ENCODE data around the gene FCRL5.
"Not testable (repeated sequence)": the region's sequence is repeated elsewhere in the genome, so short reads cannot be mapped to it uniquely, and the experiment has no call there.

The FCRL5 gene

DNA sequence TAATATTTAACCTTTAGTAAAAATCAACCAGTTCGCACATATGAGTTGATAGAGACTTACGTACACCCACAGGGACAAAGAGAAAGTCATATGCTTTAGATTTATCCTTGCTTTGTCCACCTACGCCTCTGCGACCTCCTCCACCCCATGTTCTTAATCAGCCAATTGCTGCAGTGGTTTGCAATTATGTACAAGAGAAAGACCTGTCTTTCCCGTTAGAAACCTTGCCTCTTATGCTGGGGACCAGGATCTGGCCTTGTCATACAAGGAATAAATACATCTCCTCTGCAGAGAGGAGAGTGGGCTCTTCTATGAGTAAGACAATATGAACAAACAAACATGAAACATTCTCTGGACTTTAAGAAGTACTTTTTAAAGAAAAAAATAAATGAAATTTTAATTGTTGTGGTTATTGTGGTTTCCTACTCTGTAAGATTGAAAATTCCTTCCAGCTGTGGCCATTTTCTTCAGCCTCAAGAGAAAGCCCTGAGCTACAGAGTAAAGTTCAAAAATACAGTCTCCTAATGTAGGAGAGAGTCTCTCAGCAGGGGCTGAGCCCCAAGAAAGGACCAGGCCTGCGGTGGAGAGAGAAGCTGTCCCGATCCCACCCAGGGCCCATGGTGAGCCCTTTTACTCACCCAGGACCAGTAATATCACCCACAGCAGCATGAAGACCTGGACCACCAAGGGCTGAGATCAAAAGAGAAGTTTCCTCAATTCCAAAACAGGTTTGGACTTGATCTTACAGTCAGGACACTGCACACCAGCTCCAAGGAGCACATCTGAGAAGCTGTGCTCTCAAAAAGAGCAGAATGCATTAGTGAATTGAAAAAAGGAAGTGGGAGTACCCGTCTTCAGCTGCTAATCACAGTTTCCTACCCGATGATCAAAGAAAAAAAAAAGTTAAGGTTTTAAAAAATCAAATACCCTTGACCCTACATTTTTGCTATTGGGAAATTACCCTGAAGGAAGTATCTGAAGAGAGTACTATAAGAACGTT lies at the start of gene FCRL5:
FCRL5 (minus strand) TSS at position 822 of the 1,000 bp plus-strand sequence; CDS start at position 669, 153 bp downstream.
- DNase-seq (ENCODE audit: extremely low read depth in 1 of 2, low read depth in 1 of 2) = no peak

DNA sequence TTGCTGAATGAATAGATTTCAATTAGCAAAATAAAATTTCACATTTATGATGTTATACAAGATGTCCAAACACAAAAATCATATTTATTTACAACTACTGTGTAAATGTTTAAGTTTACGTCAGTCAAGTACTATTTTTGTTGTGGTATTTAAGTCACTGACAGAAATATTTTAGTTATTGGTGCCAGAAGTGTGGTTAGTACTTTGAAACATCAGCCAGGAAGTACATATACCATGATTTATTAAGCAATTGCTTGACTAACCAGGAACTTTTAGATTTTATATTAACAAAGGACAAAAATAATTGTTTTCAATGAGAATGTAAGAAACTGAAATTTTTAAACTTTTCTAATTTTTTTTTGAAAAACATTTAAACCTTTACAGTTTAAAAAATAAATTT lies 47.9 kb upstream of the FCRL5 start:
- DNase-seq (ENCODE audit: extremely low read depth in 1 of 2, low read depth in 1 of 2) = no peak

DNA sequence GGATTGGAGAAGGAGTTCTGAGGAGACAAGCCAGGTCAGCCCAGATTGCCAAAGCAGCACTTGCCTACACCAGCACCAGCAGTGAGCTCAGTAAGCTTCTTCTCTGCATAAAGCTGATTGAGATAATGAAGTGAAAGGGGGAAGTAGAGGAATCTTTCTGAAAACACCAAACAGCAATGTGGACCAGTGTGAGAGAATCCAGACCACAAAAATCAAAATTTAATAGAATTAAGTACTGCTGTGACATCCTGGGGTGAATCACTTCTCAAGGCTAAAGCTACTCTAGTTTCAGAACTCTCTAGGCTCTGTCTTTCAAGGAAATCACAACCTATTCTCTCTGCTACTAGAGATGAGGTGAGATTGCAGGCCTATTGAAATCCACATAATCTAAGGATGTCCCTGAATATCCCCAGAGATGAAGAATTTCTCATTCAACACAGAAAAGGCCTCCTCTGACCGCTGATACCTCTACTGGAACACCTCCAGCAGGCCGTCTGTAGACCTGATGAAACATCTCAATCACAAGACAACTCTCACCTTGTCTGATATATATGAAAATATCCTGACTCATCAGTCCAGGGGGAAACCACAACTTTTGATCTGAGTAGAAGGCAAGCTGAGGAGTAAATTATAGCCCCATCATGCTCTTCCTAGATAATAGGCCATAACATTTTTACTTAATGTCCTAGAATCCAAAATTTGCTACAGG lies 45.8 kb upstream of the FCRL5 start, which contains the start of gene FCRL4:
FCRL4 (minus strand) TSS at position 127 of the 709 bp plus-strand sequence. CDS start 141 bp downstream, outside the sequence.
- DNase-seq (ENCODE audit: extremely low read depth in 1 of 2, low read depth in 1 of 2) = no peak

DNA sequence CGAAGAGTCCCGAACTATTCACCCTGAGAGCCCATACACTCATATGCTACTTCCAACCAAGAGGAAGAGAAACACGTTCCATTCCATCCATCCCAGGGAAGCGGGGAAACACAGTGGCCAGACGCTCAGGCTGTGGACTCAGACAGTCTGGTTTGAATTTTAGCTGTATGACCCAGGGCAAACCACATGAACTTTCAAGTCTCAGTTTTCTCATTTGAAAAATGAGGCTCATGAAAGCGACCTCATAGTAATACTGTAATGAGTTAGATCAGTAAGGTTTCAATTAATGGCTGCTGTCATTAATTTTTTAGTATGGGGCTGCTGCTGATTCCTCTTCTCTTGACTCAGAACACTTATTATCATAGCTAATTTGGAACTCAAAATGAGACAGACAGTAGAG lies 44.1 kb upstream of the FCRL5 start:
- DNase-seq (ENCODE audit: extremely low read depth in 1 of 2, low read depth in 1 of 2) = no peak

DNA sequence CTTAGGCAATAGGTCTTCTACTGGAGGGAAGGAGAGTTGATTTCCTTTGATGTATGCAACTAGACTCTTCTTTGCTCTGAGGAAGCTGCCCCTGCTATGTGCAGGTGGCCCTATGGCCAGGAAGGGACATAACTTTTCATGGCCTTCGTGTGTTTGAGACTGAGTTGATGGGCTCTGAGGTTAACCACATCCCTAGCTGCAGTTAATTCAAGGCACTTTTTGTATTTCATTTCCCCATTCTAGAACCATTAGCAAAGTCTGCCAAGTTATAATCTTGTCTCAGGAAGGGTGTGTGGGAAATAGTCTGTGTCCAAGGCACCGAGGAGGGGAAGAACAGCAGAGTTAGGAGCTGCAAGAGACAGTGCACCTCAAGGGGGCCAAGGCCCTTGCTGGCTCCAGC lies 43.0 kb upstream of the FCRL5 start:
- DNase-seq (ENCODE audit: extremely low read depth in 1 of 2, low read depth in 1 of 2) = no peak

DNA sequence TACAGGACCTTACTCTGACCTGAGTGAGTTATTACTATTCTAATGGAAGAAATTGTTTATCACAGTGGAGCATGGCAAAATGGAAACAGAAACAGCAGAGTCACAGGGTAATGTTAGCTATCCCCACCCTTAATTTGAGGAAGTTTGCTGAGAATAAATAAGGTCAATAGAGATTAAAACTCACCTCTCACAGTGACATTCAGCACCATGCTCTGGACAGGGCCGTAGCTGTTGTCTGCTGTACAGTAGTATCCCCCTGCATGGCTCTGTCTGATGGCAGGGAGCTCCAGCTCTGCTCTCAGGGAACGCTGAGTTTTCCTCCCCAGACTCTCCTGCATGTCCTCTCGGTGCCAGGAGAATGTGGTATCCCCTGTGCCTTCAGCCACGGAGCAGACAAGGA lies 33.7 kb upstream of the FCRL5 start:
- no peak for DNase-seq (ENCODE audit: extremely low read depth in 1 of 2, low read depth in 1 of 2)

DNA sequence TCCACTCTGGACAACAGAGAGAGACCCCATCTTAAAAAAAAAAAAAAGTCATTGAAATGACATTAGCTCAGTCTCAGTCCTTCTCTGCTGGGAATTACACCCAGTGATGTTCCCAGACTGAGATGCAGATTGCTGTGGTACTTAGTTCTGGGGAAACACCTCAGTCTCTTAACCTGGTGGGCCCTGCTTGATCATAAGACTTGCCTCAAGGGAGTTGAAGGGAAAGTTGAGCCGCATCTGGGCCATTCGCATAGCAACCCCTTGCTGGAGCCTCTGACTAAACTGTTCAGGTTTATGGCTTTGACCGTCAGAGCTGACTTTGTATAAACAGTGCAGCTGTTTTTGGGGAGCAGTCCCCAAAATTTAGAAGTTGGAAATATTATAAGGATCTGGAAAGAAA lies 32.2 kb upstream of the FCRL5 start:
- DNase-seq (ENCODE audit: extremely low read depth in 1 of 2, low read depth in 1 of 2) = no peak

DNA sequence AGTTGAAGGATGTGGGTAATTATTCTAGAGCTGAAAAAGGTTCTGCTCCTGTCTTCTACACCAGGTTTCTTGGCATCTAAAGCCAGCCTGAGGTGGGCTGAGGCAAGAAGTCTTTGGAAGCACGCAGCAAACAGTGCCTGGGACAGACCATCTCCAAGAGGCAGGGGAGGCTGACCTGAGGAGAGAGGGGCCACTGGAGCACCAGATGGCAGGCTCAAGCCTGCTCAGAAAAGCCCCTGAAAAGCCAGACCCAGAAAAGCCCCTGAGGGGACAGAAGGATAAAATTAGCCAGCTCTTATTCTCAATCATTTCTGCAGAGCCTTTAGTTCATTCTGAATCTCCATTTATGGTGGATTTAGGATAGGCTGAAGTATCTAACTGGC lies 28.5 kb upstream of the FCRL5 start:
- no peak for DNase-seq (ENCODE audit: extremely low read depth in 1 of 2, low read depth in 1 of 2)

DNA sequence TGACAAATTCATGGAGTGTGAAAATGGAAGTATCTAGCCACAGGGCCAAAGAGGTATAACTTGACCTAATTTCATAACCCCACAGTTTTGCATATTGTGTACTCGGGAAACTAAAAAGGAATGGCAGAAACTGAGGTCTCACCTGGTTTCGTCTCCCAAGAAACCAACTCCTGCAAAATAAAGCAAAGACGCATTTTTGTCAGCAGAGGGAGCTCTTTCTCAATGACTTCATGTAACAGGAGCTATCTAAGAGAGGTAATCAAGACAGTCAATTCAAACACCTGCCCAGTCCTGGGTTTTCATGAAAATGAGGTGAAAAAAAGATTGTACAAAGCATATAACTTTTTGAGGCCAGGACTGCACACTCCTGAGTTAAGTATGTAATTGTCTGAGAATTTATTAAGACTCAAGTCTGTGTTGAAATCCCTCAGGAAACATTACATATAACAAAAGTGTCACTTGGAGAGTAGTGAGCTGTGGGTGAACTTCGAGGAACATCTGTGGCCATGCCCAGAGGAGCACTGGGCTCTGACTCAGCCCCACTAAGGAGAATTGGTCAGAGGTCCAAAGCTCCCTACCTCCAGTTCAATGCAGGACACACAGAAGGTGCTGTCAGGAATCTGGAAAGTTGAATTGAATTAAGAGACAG lies 28.0 kb upstream of the FCRL5 start:
- DNase-seq (ENCODE audit: extremely low read depth in 1 of 2, low read depth in 1 of 2) = no peak

DNA sequence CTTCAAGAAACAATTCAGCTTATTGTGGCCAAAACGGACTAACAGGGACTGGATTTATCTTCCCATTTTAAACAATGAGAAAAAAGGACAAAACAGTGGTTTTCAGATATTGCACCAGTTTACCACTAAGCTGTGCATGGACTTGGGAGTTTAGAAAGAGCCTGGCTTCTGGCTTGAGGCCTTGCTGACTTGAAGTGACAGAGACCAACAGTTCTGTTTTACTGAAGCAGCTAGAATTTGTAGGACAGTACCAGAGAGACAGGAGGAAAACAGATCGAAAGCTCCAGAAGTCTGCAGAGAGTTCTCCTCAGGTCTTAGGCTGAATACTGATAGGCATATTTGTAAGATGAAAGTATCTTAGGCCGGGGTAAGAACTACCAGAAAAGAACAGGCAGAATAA lies 25.1 kb upstream of the FCRL5 start:
- DNase-seq (ENCODE audit: extremely low read depth in 1 of 2, low read depth in 1 of 2) = no peak

DNA sequence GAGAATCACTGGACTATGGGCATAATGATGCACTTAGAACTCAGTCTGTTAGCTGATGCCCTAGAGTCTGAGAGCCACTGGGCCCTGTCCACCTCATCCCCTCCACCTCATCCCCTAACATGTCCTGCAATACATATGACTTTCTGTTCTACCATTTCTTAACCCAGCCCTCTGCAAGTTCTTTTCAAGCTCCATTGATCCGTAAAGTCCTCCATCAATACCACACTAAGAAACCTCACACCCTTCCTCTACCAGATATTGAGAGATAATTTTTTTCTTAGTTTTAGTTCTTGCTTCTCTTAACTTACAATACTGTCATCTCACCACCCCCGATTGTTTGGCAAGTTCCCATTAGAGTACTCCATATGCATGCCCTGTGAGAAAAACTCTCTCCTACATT lies 23.4 kb upstream of the FCRL5 start:
- DNase-seq (ENCODE audit: extremely low read depth in 1 of 2, low read depth in 1 of 2) = no peak

DNA sequence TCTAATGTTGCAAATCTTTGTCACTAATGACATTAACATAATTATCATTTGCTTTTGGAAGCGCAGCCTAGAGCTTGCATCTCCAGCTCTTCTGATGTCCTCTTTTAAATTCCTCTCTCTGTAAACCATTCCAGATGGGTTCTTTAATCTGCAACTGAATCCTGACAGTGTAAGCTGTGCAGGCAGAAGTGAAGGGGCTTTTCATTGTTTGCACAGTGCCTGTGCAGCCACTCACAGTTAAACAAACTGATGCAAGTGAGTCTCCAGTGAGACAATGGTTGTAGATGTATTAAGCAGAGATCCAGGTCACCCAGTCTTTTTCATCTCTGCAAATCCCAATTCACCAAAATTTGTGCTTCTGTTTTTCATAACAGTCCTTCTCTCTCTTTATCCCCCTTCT lies 22.5 kb upstream of the FCRL5 start:
- DNase-seq (ENCODE audit: extremely low read depth in 1 of 2, low read depth in 1 of 2) = no peak

DNA sequence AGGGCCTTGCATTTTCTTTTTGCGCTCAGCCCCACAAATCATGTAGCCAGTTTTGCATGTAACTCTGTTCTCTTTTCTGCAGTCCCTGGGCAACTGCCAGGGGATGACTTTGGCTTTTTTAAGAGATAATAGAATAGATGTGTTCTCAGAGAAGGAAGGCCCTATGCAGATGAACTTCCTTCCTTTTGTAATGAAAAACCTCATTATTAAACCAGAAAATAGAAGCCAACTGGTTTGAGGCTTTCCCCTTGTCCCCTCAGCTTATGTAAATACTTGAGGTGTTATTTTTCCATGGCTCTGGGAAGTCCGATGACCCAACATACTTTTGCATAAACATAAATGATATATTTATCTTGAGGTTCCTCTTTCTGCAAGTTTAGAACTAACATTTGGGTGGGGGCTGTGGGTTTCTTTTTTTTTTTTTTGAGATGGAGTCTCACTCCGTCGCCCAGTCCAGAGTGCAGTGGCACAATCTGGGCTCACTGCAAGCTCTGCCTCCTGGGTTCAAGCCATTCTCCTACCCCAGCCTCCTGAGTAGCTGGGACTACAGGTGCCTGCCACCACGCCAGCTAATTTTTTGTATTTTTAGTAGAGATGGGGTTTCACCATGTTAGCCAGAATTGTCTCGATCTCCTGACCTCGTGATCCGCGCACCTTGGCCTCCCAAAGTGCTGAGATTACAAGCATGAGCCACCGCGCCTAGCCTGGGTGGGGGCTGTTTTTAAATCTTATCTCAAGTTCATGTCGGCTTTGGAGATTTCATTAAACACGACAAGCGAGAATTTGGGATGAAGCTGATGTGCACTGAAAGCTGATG lies 14.4 kb upstream of the FCRL5 start:
- DNase-seq (ENCODE audit: extremely low read depth in 1 of 2, low read depth in 1 of 2) = no peak

DNA sequence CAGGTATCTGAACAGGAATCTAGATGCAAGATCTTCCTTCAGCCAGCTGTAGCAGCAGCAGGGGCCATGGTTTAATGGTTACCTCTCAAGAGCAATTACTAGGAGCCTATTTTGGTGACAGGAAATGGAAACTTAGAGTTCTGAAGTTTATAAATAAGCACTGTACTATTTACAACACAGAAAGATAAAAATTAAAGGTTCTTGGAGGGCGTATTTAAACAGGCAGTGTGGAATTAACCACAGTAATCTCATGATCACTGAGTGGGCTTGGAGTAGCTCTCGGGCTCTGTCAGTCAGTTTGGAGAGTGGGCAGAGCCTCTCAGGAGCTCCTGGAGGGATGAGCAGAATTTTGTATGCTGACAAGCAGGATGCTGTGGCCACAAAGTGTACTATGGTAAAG lies 10.2 kb upstream of the FCRL5 start:
- DNase-seq (ENCODE audit: extremely low read depth in 1 of 2, low read depth in 1 of 2) = no peak

DNA sequence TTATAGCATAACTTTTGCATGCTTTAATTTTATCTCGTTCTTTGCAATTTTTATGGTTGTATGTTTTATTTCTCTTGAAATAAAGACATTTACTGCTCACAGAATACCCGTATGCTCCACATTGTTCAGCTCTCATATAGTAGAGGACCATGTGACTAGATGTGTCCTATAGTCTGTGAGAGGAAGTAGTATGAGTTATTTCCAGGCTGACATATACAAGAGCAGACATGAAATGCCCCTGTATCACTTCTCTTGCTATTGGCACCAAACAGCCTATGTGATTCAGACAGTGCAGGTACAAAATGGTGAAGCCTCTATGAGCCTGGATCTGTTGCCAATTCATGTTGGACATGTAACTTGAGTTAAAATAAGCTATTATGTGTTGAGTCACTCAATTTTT lies 5.8 kb upstream of the FCRL5 start:
- no peak for DNase-seq (ENCODE audit: extremely low read depth in 1 of 2, low read depth in 1 of 2)

DNA sequence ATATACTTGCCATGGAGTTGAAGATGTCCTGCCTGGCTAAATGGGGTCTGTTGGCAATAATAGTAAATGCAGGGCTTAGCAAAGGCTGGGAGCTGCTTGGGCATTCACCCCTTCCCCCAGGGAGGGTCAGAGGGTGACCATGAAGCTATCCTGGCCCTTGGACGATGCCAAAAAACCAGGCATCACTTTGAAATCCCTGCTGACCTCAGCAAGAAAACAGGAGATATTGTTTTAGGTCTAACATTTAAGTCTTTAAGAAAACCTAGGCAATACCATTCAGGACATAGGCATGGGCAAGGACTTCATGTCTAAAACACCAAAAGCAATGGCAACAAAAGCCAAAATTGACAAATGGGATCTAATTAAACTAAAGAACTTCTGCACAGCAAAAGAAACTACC lies 4.2 kb downstream of the FCRL5 start:
- not testable (repeated sequence) for DNase-seq (ENCODE audit: extremely low read depth in 1 of 2, low read depth in 1 of 2)

DNA sequence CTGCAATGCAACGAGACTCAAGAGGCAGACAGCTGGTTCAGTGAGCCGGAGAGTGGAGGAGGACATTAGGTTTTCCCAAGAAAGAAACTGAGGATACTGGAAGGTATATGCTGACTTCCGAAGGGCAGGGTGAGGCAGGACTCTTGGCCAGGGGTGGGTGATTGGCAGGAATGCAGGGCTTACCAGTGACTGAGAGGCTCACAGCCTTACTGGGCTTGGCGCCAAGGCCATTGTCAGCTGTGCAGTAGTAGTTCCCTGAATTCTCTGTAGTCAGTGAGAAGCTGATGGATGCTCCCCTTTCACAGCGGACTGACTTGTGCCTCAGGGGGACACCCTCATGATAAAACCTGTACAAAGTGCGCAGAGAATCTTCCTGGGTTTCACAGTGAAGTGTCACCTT lies 9.6 kb downstream of the FCRL5 start:
- no peak for DNase-seq (ENCODE audit: extremely low read depth in 1 of 2, low read depth in 1 of 2)

DNA sequence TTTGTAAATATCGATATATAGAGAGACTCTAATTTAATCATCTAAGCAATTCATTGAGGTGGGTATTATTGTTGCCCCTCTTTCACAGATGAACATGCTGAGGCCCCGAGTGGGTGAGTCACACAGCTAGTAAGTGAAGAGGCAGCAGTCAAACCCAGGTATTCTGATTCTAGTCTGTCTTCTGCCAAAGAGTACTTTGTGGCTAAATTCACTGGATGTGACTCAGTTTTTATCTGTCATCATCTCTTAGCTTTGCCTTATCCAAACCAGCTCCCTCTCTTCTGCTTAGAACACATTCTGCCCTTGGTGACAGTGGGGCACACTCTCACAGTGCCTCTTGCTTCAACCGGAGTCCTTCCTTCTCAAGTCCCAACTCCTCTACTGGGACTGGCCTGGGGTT lies 11.5 kb downstream of the FCRL5 start:
- no peak for DNase-seq (ENCODE audit: extremely low read depth in 1 of 2, low read depth in 1 of 2)

DNA sequence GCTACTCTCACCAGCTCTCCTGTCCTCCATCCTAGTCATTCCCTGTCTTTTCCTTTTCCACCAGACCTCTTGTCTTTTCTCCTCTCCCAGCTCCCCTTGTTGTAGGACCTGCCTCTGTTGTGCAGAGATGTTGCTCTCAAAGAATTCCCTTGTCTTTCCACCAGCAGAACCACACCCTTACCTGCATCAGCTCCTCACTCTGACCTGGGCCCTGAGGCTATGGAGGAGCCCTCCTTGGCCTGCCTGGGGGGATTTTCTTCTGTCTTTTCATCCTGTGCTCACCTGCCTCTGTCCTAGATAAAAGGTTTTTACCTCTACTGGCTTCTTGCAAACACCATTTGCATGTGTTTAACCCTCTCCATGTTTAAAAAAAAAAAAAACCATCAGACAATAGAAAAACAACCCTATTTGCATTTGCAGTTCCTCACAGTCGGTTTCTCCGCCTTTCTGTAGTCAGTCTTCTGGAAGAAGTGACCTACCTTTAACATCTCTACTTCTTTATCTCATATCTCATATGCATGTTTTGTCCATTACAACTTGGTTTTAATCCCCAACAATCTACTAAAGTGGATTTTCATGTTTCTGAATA lies 12.1 kb downstream of the FCRL5 start:
- no peak for DNase-seq (ENCODE audit: extremely low read depth in 1 of 2, low read depth in 1 of 2)

DNA sequence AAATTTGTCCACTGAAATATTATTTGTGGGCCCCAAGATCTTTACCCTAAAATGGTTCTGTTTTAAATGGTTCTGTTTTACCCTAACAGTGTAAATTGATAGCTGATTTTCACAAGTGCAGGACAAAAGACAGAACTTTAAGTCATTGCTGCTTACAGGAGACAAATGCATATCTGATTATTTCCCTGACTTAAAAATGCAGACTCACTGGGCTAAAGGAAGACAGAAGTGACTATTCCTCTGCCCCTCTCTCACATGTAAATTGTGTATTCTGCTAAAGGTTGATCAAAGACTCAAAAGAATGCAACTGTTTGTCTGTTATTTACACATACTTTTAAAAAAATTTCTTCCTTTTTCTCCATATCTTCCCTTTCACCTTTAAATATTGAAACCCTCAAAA lies 12.7 kb downstream of the FCRL5 start:
- no peak for DNase-seq (ENCODE audit: extremely low read depth in 1 of 2, low read depth in 1 of 2)

Measured in stimulated activated CD8-positive, alpha-beta memory T cell treated with anti-CD3 and anti-CD28 coated beads, Interleukin-7, amount 100 ng/mL, for 48 hours (primary cell).